SU-DHL-6 (cell line): ENCODE data around the gene TVP23A.

Experiments used
- EZH2phosphoT487 ChIP-seq: fragments of 200-600 bp; sonication (generic), shearing (Covaris generic); conservative IDR thresholded peaks from 2 replicates; pipeline ENCODE4 v1.6.1; 2018; ENCODE audit warnings: mild to moderate bottlenecking, antibody characterized with exemption, low read length, moderate library complexity, mixed read lengths
- TF ChIP-seq, protein P1 (sequence below): fragments of 200-600 bp; sonication (generic); IDR thresholded peaks from one replicate; pipeline ENCODE4 v1.5.1; 2017; ENCODE audit warnings: antibody characterized with exemption, mild to moderate bottlenecking, low read length, moderate library complexity; ENCODE audit not compliant: insufficient read depth, poor library complexity, severe bottlenecking

DNA sequence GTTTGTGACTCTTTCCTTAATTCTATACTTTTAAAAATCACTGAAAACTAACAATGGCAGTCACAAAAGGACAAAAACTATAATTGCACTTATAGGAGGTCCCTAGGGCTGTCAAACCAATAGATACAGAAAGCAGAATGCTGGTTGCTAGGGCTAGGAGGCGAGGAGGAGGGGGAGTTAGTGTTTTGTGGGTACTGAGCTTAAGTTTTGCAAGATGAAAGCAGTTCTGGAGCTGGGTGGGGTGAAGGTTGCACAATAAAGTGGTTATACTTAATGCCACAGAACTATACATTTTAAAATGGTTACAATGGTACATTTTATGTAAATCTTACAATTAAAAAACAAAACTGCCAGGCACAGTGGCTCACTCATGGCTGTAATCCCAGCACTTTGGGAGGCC, 47.7 kb downstream of the TVP23A start:
- TF ChIP-seq, protein P1, sequence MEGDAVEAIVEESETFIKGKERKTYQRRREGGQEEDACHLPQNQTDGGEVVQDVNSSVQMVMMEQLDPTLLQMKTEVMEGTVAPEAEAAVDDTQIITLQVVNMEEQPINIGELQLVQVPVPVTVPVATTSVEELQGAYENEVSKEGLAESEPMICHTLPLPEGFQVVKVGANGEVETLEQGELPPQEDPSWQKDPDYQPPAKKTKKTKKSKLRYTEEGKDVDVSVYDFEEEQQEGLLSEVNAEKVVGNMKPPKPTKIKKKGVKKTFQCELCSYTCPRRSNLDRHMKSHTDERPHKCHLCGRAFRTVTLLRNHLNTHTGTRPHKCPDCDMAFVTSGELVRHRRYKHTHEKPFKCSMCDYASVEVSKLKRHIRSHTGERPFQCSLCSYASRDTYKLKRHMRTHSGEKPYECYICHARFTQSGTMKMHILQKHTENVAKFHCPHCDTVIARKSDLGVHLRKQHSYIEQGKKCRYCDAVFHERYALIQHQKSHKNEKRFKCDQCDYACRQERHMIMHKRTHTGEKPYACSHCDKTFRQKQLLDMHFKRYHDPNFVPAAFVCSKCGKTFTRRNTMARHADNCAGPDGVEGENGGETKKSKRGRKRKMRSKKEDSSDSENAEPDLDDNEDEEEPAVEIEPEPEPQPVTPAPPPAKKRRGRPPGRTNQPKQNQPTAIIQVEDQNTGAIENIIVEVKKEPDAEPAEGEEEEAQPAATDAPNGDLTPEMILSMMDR, result no peak
- no peak for TF ChIP-seq EZH2phosphoT487
